Measurements from ENCODE around the gene CD79A. TPM values are rescaled to one million over a fixed set of nuclear protein-coding genes. Genes with fewer than 3 reads are reported as not detected.

CD79A gene
- total RNA-seq, 2 donors from 2014 or later: 3.3 to 7.0 TPM

DNA sequence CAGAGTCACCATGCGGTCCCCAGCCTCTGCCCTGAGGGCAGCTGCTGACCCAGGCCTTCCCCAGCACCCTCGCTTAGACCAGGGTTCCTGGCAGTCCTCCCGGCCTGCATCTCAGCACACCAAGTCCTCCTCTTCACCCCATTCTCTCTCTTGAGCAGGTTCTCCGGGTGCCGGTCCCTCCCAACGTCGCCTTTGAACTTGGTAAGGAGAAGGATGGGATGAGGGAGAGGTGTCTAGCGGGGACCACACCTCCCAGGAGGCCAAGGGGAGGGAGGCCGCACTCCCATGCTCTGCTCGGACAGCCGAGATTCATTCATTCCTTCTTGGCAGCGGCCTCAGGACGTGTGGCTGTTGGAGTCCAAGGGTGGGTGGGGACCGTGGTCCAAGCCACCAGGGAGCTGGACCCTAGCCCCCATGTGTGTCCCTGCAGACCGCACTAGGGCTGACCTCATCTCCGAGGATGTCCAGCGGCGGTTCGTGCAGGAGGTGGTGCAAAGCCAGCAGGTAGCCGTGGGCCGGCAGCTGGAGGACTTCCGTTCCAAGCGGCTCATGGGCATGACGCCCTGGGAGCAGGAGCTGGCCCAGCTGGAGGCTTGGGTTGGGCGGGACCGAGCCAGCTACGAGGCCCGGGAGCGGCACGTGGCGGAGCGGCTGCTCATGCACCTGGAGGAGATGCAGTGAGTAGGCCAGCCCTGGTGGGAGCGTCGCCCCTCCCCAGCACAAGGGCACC, 15.3 kb downstream of the CD79A start:
- Mint-ChIP-seq H3K27ac (peak overlapping the region; percentile 73 to 83), H3K36me3 (peaks cover 6 to 31% of the 10 kb centered on the region in 2 donors), H3K9me3 (no peaks in the 10 kb centered on the region)
- ATAC-seq (no peak), DNase-seq (ENCODE audit: low spot score in 2 of 2) (no peak)

DNA sequence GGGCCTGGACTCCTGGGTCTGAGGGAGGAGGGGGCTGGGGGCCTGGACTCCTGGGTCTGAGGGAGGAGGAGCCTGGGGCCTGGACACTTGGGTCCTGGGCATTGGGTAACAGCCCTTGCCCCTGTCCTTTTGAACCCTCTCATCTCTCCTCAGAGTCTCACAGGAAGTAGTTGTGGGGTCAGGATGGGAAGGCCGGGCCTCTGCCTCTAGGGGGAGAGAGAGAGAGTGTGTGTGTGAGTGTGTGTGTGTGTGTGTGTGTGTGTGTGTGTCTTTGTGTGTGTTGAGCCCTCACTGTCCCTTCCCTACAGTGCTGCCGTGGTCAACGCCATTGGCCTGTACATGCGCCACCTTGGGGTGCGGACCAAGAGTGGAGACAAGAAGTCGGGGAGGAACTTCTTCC, 16.8 kb downstream of the CD79A start:
- H3K9me3 Mint-ChIP-seq: no peaks in the 10 kb centered on the region
- peaks cover 11 to 32% of the 10 kb centered on the region in 2 donors for H3K36me3 Mint-ChIP-seq
- peak in 1 of 2 donors; percentile 65 for ATAC-seq
- H3K27ac Mint-ChIP-seq: peak overlapping the region; percentile 50 to 88
- no peak for DNase-seq (ENCODE audit: low spot score in 2 of 2)

DNA sequence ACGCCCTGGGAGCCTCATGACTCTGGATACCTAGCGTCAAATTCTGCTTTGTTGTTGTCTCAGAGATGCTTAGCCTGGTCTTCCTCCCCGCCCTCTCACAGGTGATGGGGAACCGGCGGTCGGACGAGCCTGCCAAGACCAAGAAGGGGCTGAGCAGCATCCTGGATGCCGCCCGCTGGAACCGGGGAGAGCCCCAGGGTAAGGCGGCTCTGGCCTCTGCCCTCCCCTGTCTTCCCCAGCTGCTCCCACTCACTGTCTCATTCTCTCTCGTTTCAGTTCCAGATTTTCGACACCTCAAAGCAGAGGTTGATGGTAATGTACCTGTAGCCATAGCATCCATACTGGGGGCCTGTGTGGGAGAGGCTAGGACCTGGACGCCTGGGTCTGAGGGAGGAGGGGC, 17.3 kb downstream of the CD79A start:
- peak in 1 of 2 donors; percentile 3 for ATAC-seq
- Mint-ChIP-seq H3K27ac (peak overlapping the region in 1 of 2 donors; percentile 50), H3K36me3 (peaks cover 16 to 32% of the 10 kb centered on the region in 2 donors), H3K9me3 (no peaks in the 10 kb centered on the region)
- DNase-seq (ENCODE audit: low spot score in 2 of 2): no peak

- no peak for DNase-seq (ENCODE audit: low spot score in 2 of 2)
- peaks cover 11 to 24% of the 10 kb centered on the region in 2 donors for H3K36me3 Mint-ChIP-seq
Measured at GRCh38 chr19:41895745-41896580, 18.9 kb downstream of the CD79A start.

GRCh38 chr19:41896581-41896942, 19.5 kb downstream of the CD79A start:
- no peak for ATAC-seq
- Mint-ChIP-seq H3K27ac (peak overlapping the region; percentile 39 to 48), H3K9me3 (no peaks in the 10 kb centered on the region), H3K36me3 (peaks cover 11 to 24% of the 10 kb centered on the region in 2 donors)
- DNase-seq (ENCODE audit: low spot score in 2 of 2): no peak

More at GRCh38 chr19:41895745-41896580, 18.9 kb downstream of the CD79A start:
- peak; percentile 26 to 55 for ATAC-seq
- Mint-ChIP-seq H3K27ac (peak overlapping the region; percentile 39 to 51), H3K9me3 (no peaks in the 10 kb centered on the region)

DNA sequence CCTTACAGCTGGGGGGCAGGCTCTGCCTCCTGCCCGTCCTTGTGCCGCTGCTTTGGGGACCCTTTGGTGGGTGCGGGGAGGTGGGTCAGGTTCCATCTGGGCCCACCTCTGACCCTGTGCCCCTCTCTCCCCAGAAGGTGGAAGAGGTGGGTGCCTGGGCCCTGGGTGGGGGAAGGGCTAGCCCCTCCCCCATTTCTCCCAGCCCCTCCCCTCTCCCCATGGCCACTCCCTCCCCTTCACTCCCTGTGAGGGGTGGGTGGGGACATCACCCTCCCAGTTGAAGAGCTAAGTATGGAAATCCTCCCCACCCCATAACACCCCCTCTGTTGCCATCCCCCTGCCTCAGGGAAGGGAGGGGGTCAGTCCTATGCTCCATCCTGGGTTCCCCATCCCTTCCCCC, 20.1 kb downstream of the CD79A start:
- ATAC-seq: no peak
- H3K9me3 Mint-ChIP-seq: no peaks in the 10 kb centered on the region
- DNase-seq (ENCODE audit: low spot score in 2 of 2): no peak
- peaks cover 11 to 30% of the 10 kb centered on the region in 2 donors for H3K36me3 Mint-ChIP-seq
- peak overlapping the region in 1 of 2 donors; percentile 59 for H3K27ac Mint-ChIP-seq

DNA sequence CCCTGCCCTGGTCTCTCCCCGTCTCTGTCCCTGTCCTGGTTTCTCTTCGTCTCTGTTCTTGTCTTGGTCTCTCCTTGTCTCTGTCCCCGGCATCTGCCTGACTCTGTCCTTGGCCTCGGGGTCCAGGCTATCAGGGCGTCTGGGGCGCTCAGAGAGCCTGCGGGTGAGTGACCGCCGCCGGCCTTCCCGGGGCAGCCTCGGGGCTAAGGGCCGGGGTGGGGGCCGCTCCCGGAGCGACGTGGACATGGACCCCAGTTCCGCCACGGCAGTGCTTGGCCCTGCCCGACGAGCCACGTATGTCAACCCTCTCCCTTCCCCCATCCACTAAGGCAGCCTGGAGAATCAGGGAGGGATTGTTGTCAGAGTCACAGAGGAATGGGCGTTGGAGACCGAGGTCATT, 20.7 kb downstream of the CD79A start:
- ATAC-seq (no peak), DNase-seq (ENCODE audit: low spot score in 2 of 2) (no peak)
- H3K9me3 Mint-ChIP-seq: no peaks in the 10 kb centered on the region
- H3K36me3 Mint-ChIP-seq: peaks cover 11 to 30% of the 10 kb centered on the region in 2 donors
- peak overlapping the region; percentile 36 to 59 for H3K27ac Mint-ChIP-seq

GRCh38 chr19:41898235-41898634, 21.2 kb downstream of the CD79A start:
- ATAC-seq (no peak), DNase-seq (ENCODE audit: low spot score in 2 of 2) (no peak)
- Mint-ChIP-seq H3K27ac (peak overlapping the region; percentile 36 to 59), H3K36me3 (peaks cover 11 to 30% of the 10 kb centered on the region in 2 donors), H3K9me3 (no peaks in the 10 kb centered on the region)

DNA sequence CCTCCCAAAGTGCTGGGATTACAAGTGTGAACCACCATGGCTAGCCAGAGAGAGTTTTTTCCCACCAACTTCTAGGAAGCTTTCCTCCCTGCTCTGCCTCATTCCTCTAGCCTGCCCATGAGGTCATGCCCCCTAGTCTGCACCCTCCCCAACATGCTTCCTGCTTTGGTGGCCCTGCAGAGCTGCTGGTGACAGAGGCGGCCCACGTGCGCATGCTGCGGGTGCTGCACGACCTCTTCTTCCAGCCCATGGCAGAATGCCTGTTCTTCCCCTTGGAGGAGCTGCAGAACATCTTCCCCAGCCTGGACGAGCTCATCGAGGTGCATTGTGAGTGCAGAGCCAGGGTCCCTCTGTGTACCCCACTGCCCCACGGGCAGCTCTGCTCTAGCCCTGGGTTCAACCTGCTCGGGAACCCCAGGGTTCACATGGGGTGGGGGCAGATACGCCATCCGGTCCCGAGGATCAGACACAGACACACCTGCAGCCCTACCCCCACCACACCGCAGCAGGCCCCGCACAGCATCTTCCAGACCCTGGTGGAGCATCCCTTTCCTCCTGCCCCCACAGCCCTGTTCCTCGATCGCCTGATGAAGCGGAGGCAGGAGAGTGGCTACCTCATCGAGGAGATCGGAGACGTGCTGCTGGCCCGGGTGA, 24.8 kb downstream of the CD79A start:
- ATAC-seq (no peak), DNase-seq (ENCODE audit: low spot score in 2 of 2) (no peak)
- H3K27ac Mint-ChIP-seq: peak overlapping the region in 1 of 2 donors; percentile 60
- H3K36me3 Mint-ChIP-seq: peaks cover 15 to 43% of the 10 kb centered on the region in 2 donors
- H3K9me3 Mint-ChIP-seq: no peaks in the 10 kb centered on the region

- ATAC-seq (no peak), DNase-seq (ENCODE audit: low spot score in 2 of 2) (no peak)
- peak overlapping the region in 1 of 2 donors; percentile 62 for H3K27ac Mint-ChIP-seq
- H3K9me3 Mint-ChIP-seq: no peaks in the 10 kb centered on the region
- peaks cover 15 to 43% of the 10 kb centered on the region in 2 donors for H3K36me3 Mint-ChIP-seq
Measured at GRCh38 chr19:41902594-41902993, 25.5 kb downstream of the CD79A start.

DNA sequence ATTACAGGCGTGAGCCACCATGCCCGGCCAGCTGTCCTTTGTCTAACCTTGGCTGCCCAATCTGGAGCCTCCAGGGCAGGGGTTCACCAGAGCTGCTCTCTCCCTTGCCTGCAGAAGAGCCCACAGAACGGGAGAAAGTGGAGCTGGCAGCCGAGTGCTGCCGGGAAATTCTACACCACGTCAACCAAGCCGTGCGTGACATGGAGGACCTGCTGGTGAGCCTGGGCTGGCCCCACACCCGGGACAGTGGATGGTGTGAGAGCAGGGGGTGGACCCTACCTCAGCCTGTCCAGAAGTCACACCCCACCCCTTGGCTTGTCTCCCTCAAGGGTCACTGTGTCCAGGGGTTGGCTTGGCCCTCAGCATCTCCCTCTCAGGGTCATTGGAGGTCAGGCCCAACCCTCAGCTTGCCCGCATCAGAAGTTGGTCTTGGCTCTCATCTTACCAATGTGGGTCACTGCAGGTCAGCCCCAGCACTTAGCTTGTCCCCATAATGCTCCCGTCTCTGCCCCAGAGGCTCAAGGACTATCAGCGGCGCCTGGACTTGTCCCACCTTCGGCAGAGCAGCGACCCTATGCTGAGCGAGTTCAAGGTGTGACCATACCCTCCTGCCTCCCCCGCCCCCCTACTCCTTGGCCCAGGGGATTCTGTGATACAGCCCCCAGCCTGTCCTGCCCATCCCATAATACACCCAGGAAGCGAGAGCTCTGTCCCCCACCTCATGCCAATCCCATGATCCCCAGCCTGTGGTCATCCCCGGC, 26.3 kb downstream of the CD79A start:
- Mint-ChIP-seq H3K36me3 (peaks cover 15 to 37% of the 10 kb centered on the region in 2 donors), H3K9me3 (no peaks in the 10 kb centered on the region), H3K27ac (peak overlapping the region in 1 of 2 donors; percentile 62)
- ATAC-seq (no peak), DNase-seq (ENCODE audit: low spot score in 2 of 2) (no peak)

DNA sequence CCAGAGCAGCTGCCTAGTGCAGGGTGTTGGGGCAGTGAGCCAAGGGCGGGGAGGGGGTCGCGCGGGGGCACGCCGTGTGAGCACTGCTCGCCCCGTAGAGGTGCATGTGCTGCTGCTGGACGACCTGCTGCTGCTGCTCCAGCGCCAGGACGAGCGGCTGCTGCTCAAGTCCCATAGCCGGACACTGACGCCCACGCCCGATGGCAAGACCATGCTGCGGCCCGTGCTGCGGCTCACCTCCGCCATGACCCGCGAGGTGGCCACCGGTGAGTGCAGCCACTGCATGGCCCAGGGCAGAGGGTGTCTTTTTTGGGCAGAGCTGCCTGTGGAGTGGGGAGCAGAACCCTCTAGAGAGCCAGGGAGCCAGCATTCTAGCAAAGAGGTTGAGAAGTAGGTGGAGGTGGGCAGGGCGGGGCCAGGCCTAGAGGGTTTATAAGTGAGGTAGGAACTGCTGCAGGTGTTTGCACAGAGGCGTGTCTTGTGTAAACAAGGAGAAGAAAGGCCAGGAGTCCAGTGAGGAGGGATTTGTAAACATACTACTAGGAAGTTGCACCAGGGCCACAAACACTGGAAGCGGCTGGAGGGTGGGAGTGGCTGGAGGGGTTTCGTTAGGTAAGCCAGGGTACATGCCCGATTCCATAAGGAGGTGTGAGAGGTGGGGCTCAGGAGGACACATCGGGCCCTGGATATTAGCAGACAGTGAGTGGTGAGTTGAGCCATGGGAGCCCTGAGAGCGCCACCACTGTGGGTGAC, 27.2 kb downstream of the CD79A start:
- no peak for DNase-seq (ENCODE audit: low spot score in 2 of 2)
- Mint-ChIP-seq H3K27ac (peak overlapping the region; percentile 57 to 61), H3K36me3 (peaks cover 6 to 28% of the 10 kb centered on the region in 2 donors), H3K9me3 (no peaks in the 10 kb centered on the region)
- ATAC-seq: no peak

- H3K36me3 Mint-ChIP-seq: peaks cover 4 to 26% of the 10 kb centered on the region in 2 donors
- DNase-seq (ENCODE audit: low spot score in 2 of 2) (no peak), ATAC-seq (no peak)
- peak overlapping the region in 1 of 2 donors; percentile 82 for H3K27ac Mint-ChIP-seq
- no peaks in the 10 kb centered on the region for H3K9me3 Mint-ChIP-seq
Measured at GRCh38 chr19:41905273-41906002, 28.4 kb downstream of the CD79A start.

- H3K36me3 Mint-ChIP-seq: peaks cover 4 to 26% of the 10 kb centered on the region in 2 donors
- H3K27ac Mint-ChIP-seq: peak overlapping the region; percentile 62 to 82
- no peaks in the 10 kb centered on the region for H3K9me3 Mint-ChIP-seq
- no peak for DNase-seq (ENCODE audit: low spot score in 2 of 2)
- ATAC-seq: no peak
Measured at GRCh38 chr19:41906271-41906670, 29.2 kb downstream of the CD79A start.

All from activated naive CD4-positive, alpha-beta T cell treated with anti-CD3 and anti-CD28 coated beads, Interleukin-2, amount 50 U/mL, for 72 hours (primary cell).